Stimulated activated CD8-positive, alpha-beta memory T cell treated with anti-CD3 and anti-CD28 coated beads, Interleukin-4, amount 100 ng/mL, for 24 hours (primary cell): ENCODE measurements around the gene GARIN3.
"Not testable (repeated sequence)": the region's sequence is repeated elsewhere in the genome, so short reads cannot be mapped to it uniquely, and the experiment has no call there.

Source experiments
- DNase-seq: peaks from one replicate; pipeline ENCODE4 v3.0.0-alpha.2; 2020; ENCODE audit warnings: low read depth

GARIN3 gene

GRCh38 chr5:157166214-157167213 is at the start of gene GARIN3:
Gene GARIN3, minus strand, starts transcription at chr5:157166264. Its CDS starts 96 bp downstream, at chr5:157166168.
- no peak for DNase-seq

- DNase-seq = no peak
These were observed 49.6 kb upstream of the GARIN3 start for GRCh38 chr5:157215514-157216167.

- DNase-seq = no peak
These were observed 48.9 kb upstream of the GARIN3 start for GRCh38 chr5:157214861-157215513.

- no peak for DNase-seq
These were observed 48.4 kb upstream of the GARIN3 start for GRCh38 chr5:157214415-157214814.

DNA sequence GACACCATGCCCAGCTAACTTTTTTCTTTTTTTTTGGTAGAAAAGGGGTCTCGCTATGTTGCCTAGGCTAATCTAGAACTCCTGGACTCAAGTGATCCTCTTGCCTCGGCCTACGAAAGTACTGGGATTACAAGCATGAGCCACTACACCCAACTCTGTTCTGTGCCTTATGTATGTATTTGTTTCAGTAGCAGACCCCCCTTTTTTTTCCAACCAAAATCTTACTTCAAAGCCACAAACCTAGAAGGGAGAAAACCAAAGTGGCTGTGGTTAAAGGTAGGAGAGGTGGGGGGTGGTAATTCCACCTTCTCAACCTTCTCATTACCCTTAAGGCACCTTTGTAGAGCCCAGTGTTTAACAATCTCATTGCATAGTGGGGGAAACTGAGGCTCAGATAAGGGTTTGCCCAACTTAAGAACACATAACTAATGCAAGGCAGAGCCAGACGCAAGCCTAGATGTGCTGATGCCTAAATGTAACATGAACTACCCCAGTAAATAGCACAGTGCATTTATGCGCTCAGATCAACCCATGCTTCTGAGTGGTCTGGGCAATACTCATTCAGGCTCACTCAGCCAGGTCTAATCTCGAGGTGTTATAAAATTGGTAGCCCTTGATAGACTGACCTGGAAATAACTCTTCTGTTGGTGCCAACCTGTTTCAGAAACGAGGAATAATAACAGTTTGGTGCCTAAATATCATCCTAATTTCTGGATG is 47.6 kb upstream of the GARIN3 start:
- no peak for DNase-seq

GRCh38 chr5:157212307-157212706 is 46.2 kb upstream of the GARIN3 start:
- DNase-seq = no peak

GRCh38 chr5:157210652-157211051 is 44.6 kb upstream of the GARIN3 start:
- not testable (repeated sequence) for DNase-seq

GRCh38 chr5:157205708-157206107 is 39.6 kb upstream of the GARIN3 start:
- DNase-seq = no peak

DNA sequence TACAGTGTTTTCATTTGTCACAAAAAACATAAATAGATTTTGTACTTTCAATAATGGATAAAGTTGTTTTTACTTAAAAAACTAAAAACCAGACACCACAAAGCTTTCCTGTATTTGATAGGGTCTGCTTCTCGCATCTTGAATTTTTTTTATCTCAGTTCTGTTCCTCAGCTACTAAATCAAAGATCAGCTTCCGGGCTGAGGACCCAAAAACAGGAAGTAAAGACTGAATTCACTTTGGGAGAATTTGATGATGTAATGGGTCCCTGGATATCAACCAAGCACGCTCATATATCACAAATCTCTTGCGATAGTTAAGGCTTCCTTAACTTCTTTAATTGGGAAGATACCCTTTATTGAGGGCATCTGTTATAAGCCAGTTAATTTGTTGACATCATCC is 38.7 kb upstream of the GARIN3 start:
- DNase-seq = no peak

- DNase-seq = no peak
These were observed 37.4 kb upstream of the GARIN3 start for GRCh38 chr5:157203417-157203816.

DNA sequence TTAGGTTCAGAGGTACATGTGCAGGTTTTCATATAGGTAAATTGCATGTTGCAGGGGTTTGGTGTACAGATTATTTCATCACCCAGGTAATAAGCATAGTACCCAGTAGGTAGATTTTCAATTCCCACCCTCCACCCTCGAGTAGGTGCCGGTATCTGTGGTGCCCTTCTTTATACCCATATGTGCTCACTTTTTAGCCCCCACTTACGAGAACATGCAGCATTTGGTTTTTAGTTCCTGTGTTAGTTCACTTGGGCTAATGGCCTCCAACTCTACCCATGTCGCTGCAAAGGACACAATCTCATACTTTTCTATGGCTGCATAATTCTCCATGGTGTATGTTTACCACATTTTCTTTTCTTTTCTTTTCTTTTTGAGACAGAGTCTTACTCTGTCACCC is 35.8 kb upstream of the GARIN3 start:
- DNase-seq = no peak

DNA sequence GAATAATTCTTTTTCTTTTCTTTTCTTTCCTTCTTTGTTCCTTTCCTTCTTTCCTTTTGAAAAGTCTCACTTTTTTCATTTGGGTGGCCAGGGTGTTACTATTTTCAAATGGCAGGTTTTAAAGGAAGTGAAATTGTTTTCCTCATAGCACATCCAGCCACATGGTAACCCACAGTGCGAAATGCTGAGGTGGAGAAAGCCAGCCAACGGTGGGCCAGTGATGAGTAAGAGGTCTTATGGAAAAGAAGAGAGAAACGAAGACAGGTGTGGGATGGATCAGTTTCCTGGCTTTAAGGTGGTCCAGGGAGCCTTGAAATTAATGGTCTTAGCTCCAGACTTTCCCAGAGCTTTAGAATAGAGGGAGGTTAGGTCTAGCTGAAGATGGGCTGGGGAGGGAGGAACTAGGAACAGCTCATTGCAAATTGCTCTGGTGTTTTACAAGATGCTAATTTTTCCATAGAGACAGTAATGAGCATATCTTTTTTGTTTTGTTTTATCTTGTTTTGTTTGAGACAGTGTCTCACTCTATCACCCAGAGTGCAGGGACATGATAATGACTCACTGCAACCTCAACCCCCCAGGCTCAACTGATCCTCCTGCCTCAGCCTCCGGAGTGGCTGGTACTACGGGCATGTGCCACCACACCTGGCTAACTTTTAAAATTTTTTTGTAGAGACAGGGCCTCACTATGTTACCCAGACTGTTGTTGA is 32.4 kb upstream of the GARIN3 start:
- DNase-seq = no peak

DNA sequence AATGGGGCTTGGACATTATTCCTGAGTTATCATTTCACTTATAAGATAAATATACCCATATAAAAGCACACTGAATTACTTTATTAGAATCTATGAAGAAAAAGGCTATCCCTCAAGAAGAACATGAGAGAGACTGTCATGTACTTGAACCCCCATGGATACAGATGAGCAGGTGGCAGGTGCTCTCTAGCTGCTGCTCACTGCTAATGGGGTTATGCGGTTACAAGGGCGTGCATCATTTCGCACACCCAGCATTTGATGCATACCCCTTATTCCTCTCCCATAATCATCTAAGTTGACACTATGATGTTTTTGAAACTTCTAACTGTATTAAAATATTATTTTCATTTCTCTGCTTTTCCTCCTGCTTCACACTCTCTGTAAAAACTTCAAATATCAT is 31.0 kb upstream of the GARIN3 start:
- DNase-seq = no peak

DNA sequence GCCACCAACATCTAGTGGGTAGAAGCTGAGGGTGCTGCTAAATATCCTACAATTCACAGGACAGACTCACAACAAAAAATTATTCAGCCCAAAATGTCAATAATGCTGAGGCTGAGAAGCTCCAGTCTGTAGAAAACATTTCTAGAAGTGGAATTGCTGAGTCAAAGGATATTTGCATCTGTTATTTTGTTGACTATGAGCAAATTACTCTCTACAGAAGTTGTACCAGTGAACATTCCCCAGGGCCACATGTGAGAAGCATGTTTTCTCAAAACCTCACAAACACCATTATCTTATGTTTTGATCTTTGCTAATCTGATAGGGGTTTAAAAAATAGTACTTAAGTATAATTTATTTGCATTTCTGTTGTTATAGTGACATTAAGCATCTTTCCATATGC is 30.0 kb upstream of the GARIN3 start:
- DNase-seq = no peak

- DNase-seq = no peak
These were observed 27.8 kb upstream of the GARIN3 start for GRCh38 chr5:157193699-157194424.

- DNase-seq = no peak
These were observed 23.2 kb upstream of the GARIN3 start for GRCh38 chr5:157189223-157189622.

GRCh38 chr5:157188270-157188669 is 22.2 kb upstream of the GARIN3 start:
- no peak for DNase-seq

DNA sequence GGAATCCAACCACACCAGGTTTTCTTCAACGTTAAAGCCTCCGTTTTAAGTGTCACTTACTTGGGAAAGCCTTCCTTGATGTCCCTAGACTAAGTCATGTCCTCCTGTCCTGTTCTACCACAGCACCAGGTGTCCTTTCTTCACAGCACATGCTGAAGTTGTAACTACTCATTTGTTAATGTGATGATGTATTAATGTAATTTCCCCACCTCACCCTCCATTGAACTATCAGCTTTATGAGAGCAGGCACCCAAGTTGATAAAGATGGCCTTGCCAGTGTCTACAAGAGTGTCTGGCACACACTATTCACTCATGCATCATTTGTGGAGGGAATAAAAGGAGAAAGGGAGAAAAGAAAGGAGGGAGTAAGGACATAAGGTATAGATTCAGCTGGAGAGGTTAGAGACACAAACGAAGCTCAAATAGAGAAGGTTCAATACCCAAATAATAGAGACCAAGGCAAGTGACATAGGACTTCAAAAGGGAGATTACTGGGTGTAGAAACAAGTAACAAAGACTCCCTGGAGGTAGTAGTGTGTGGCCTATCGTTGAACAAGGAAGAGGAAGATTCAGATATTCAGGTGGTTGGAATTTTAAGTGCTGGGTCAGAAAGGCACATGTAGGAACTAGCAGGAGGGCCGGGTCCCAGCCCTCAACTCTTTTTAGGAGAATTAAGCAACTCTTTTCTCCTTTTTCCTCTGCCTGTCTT is 21.1 kb upstream of the GARIN3 start:
- no peak for DNase-seq

DNA sequence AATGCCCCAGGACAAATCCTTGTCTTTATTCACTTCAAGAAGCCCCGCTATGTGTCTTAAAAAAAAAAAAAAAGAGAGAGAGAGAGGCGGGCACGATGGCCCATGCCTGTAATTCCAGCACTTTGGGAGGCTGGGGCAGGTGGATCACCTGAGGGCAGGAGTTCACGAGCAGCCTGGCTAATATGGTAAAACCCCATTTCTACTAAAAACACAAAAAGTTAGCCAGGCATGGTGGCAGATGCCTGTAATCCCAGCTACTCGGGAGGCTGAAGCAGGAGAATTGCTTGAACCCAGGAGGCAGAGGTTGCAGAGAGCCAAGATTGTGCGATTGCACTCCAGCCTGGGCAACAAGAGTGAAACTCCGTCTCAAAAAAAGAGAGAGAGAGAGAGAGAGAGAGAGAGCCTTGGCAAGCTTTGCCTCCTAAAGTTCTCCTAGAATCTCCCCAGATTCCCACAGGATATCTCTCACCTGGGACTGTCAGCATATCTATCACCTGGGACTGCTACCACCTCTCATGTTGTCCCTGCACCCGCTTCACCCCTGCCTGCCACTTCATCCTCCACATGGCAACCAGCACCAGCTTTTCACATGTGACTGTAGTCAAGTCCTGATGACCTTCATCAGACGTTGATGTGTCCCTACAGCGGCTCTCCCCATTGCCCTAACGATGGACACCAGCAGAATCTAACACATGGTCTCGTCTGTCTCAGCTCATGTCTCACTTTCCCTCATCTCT is 20.4 kb upstream of the GARIN3 start:
- no peak for DNase-seq
